Body of pancreas (tissue), 4 donors: ENCODE results near the gene RASA3. TPM values are rescaled to one million over a fixed set of nuclear protein-coding genes. Genes with fewer than 3 reads are reported as not detected.

Experiments used
- ATAC-seq: fragments of 150-250 bp; one replicate; pipeline ENCODE4 v1.9.1; 2016
- DNase-seq, 4 donors: peaks; one replicate each; pipeline ENCODE4 v3.0.0-alpha.2; 2019
- H3K27ac ChIP-seq, 4 donors: fragments of 200-600 bp; sonication (generic); 1 replicate in 3 of 4; 2 replicates in 1 of 4; pipeline versions ENCODE4 v1.5.1 to v1.6.1; 2016 to 2019; ENCODE audit warnings: mild to moderate bottlenecking in 1 of 4, mixed read lengths in 1 of 4, moderate library complexity in 1 of 4
- H3K27me3 ChIP-seq, 2 donors: fragments of 200-600 bp; sonication (generic); one replicate each; pipeline ENCODE4 v1.6.0; 2016; ENCODE audit warnings: mild to moderate bottlenecking in 1 of 2
- H3K36me3 ChIP-seq, 2 donors: fragments of 200-600 bp; sonication (generic); replicated peaks in 1 of 2; 2 replicates each; pipeline ENCODE4 v1.5.1; 2016; ENCODE audit warnings: low read depth in 2 of 2; ENCODE audit not compliant: insufficient read depth in 1 of 2
- H3K4me1 ChIP-seq: fragments of 200-600 bp; sonication (generic); one replicate; pipeline ENCODE4 v1.6.0; 2016
- H3K4me3 ChIP-seq, 2 donors: fragments of 200-600 bp; sonication (generic); 1 replicate in 1 of 2; 2 replicates in 1 of 2; pipeline ENCODE4 v1.5.1; 2016 to 2019
- H3K9me3 ChIP-seq, 3 donors: fragments of 200-600 bp; sonication (generic); 1 replicate in 2 of 3; 2 replicates in 1 of 3; pipeline ENCODE4 v1.5.1; 2016
- POLR2A ChIP-seq, 3 donors: fragments of 450-650 bp; IDR thresholded peaks; one replicate each; pipeline ENCODE4 v1.6.1; 2016; ENCODE audit warnings: antibody characterized with exemption in 3 of 3, mild to moderate bottlenecking in 2 of 3
- WGBS, 2 donors: methylation state at CpG; one replicate each; pipeline ENCODE4 v1.1.5; 2017; 5-methylcytosine and 5-hydroxymethylcytosine counted together
- intact Hi-C: fragments of 100-400 bp; cut with DNase I; formaldehyde crosslinking; loops from one replicate; pipeline ENCODE4 v1.15.1; 2023
- total RNA-seq, 2 donors: library from RNA; depleted of rRNA; stranded (reverse); fragments of >200 nt; gene quantifications; one replicate each; pipeline ENCODE4 v1.1.0, GENCODE V29; 2016
- TF ChIP-seq, protein P1 (sequence below), 7 experiments: fragments of 450-650 bp in 4 of 7; fragments of 200-600 bp in 3 of 7; sonication (generic) in 3 of 7; IDR thresholded peaks; one replicate each; pipeline ENCODE4 v1.5.1; 2016 to 2019; ENCODE audit warnings: antibody characterized with exemption in 7 of 7

The RASA3 gene
- total RNA-seq, 2 donors from 2014 or later = 10.2 to 19.2 TPM

DNA sequence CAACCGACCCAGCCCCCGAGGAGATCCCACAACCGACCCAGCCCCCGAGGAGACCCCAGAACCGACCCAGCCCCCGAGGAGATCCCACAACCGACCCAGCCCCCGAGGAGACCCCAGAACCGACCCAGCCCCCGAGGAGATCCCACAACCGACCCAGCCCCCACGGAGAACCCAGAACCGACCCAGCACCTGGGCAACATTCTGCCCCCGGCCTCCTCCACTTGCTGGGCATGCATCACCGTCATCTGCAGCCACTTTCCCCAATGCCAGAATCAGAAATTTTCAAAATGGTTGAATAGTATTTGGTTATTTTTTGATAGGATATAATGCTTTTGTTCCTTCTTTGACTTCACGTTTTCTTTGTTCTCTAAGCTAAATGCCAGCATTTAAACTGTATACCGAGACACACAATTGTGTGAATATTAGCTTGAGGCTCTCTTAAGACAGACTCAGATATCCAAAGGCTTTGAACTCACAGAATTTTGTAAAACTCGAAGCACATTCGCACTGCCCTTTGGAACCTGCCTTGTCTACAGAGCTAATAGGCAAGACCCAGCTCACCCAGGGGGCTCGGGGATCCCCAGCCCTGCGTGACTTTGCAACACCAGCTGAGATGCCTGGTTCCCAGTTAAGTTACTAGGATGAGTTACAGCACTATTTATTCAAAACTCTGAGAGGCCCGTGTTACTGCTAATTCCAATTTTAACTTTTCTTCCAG is 15.5 kb upstream of the RASA3 start:
- H3K4me3 ChIP-seq = no peak overlapping the region
- peak overlapping the region; percentile 52 to 79 (median 54) for H3K27ac ChIP-seq
- DNase-seq = no peak
- H3K4me1 ChIP-seq = peaks cover 44% of the 10 kb centered on the region
- H3K36me3 ChIP-seq = no peaks in the 10 kb centered on the region
- no peaks in the 10 kb centered on the region for H3K9me3 ChIP-seq
- no peaks in the 10 kb centered on the region for H3K27me3 ChIP-seq
- intact Hi-C loops = no loop called here
- 68 to 78% methylated on average over 12 to 17 of the region's 22 CpGs for WGBS, 2 donors
- no peak for TF ChIP-seq POLR2A (IDR thresholded peaks at IDR 0.05)
- TF ChIP-seq, protein P1, sequence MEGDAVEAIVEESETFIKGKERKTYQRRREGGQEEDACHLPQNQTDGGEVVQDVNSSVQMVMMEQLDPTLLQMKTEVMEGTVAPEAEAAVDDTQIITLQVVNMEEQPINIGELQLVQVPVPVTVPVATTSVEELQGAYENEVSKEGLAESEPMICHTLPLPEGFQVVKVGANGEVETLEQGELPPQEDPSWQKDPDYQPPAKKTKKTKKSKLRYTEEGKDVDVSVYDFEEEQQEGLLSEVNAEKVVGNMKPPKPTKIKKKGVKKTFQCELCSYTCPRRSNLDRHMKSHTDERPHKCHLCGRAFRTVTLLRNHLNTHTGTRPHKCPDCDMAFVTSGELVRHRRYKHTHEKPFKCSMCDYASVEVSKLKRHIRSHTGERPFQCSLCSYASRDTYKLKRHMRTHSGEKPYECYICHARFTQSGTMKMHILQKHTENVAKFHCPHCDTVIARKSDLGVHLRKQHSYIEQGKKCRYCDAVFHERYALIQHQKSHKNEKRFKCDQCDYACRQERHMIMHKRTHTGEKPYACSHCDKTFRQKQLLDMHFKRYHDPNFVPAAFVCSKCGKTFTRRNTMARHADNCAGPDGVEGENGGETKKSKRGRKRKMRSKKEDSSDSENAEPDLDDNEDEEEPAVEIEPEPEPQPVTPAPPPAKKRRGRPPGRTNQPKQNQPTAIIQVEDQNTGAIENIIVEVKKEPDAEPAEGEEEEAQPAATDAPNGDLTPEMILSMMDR (IDR thresholded peaks at IDR 0.05) = no peak
- no peak for ATAC-seq

DNA sequence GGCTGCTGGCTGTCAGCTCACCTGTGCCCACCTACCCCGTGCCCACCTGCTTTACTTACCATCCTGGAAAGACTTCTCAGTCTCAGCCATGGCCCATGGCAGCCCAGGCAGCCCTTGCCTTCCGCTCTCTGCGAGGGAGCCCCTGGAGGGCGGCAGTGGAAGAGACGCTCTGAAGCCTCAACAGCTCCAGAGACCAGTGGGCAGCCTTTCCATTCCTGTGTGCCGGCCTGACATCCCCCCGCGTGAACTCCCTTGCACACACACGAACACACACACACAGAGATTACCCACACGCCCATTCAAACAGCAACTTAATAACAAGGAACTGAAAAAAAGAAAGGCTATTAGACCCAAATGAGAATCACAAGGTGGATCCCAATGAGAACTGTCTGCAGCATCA is 14.2 kb upstream of the RASA3 start:
- Histone ChIP-seq H3K9me3 (no peaks in the 10 kb centered on the region), H3K4me3 (no peak overlapping the region), H3K27me3 (no peaks in the 10 kb centered on the region), H3K36me3 (no peaks in the 10 kb centered on the region), H3K27ac (no peak overlapping the region), H3K4me1 (peaks cover 52% of the 10 kb centered on the region)
- DNase-seq (peak in 1 of 4 donors; percentile 9), ATAC-seq (no peak)
- TF ChIP-seq POLR2A (IDR thresholded peaks at IDR 0.05) = no peak
- TF ChIP-seq, protein P1 (IDR thresholded peaks at IDR 0.05) = no peak
- intact Hi-C loops = no loop called here
- WGBS, 2 donors = 83 to 84% methylated on average over 6 to 10 of the region's 10 CpGs

DNA sequence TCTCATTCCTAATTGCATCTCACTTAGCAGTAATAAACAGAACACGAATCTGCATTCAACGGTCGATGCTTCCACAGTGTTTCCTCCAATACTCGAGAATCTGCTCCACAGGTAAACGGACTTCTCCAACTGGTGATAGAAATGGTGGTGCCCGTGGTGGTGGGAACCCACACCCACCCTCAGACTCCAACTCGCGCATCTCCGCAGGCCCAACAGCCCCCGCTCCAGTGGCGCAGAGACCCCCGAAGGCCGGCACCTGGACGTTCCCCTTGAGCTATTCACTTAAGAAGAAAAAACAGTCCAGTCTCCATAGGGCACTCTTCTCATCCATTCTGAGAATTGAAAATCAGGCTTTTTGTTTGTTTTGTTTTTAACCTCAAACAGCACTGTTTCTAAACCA is 13.8 kb upstream of the RASA3 start:
- H3K27ac ChIP-seq = no peak overlapping the region
- WGBS, 2 donors = 92 to 95% methylated on average over 14 of the region's 14 CpGs
- no peak for ATAC-seq
- no peak overlapping the region for H3K4me3 ChIP-seq
- no peak for DNase-seq
- TF ChIP-seq POLR2A (IDR thresholded peaks at IDR 0.05) = no peak
- TF ChIP-seq, protein P1 (IDR thresholded peaks at IDR 0.05) = no peak
- intact Hi-C loops = no loop called here
- H3K36me3 ChIP-seq = no peaks in the 10 kb centered on the region
- peaks cover 52% of the 10 kb centered on the region for H3K4me1 ChIP-seq
- H3K9me3 ChIP-seq = no peaks in the 10 kb centered on the region
- H3K27me3 ChIP-seq = no peaks in the 10 kb centered on the region

DNA sequence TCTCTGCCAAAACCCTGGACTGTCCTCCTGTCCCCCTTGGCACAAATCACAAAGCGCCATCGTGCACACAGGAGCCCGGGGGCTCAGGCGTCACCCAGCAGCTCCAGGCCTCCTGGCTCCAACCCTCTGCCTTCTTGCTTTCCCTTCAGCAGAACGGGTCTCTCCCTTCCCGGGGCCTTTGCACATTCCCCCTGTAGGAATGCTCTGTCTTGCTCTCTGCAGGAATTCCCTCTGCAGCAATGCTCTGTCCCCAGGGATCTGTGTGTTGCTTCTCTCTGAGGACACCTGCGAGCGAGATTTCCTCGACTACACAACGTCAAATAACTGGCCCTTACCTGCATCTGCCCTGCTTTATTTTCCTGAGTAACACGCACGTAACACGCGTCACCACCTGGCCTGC is 13.3 kb upstream of the RASA3 start:
- WGBS, 2 donors = 94% methylated on average over 14 of the region's 14 CpGs
- peak in 1 of 4 donors; percentile 5 for DNase-seq
- Histone ChIP-seq H3K27me3 (no peaks in the 10 kb centered on the region), H3K4me3 (no peak overlapping the region), H3K27ac (no peak overlapping the region), H3K36me3 (no peaks in the 10 kb centered on the region), H3K9me3 (no peaks in the 10 kb centered on the region), H3K4me1 (peaks cover 52% of the 10 kb centered on the region)
- TF ChIP-seq, protein P1 (IDR thresholded peaks at IDR 0.05) = no peak
- TF ChIP-seq POLR2A (IDR thresholded peaks at IDR 0.05) = no peak
- ATAC-seq = no peak
- intact Hi-C loops = no loop called here

DNA sequence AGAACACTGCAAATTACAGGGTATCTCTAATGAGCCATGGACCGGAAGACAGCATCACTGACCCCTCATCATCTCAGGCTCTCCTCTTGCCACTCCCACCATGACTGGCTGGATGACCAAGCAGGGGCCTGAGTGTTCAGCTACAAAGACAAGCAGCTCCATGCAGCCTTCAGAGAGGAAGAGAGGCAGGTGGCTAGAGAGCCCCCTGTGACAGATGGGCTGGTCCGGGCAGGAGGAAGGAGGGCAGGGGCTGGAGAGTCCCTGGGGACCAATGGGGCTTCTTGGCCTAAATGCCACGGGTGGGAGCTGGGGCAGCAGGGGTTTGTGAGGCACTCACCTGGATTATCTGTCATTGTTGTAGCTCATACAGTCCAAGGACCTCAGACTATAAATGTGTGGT is 12.8 kb upstream of the RASA3 start:
- WGBS, 2 donors = 69 to 82% methylated on average over 3 of the region's 3 CpGs
- intact Hi-C loops = no loop called here
- TF ChIP-seq, protein P1 (IDR thresholded peaks at IDR 0.05) = no peak
- no peak for TF ChIP-seq POLR2A (IDR thresholded peaks at IDR 0.05)
- DNase-seq (peak in 1 of 4 donors; percentile 9), ATAC-seq (no peak)
- Histone ChIP-seq H3K4me3 (no peak overlapping the region), H3K4me1 (peaks cover 52% of the 10 kb centered on the region), H3K27ac (no peak overlapping the region), H3K9me3 (no peaks in the 10 kb centered on the region), H3K27me3 (no peaks in the 10 kb centered on the region), H3K36me3 (no peaks in the 10 kb centered on the region)
